ENCODE results near the gene CLOCK. TPM values are rescaled to one million over a fixed set of nuclear protein-coding genes. Genes with fewer than 3 reads are reported as not detected.

CLOCK gene
- total and polyA plus RNA-seq, 11 donors: 8.3 to 42.1 (median 31.0) TPM

GRCh38 chr4:55395529-55396307 lies 151.0 kb downstream of the CLOCK start, which contains the start of gene TMEM165:
TMEM165 (plus strand) TSS chr4:55395957; CDS start chr4:55396190, 233 bp downstream.
- Histone ChIP-seq H3K9me3 (no peaks in the 10 kb centered on the region), H3K4me3 (peak within 1 kb of the TSS; percentile 63 to 100 (median 94)), H3K27me3 (no peaks in the 10 kb centered on the region), H3K36me3 (peaks cover 0 to 17% (median 0%) of the 10 kb centered on the region in 9 donors), H3K4me1 (peaks cover 0 to 42% (median 33%) of the 10 kb centered on the region in 12 donors), H3K27ac (peak within 1 kb of the TSS; percentile 96 to 100 (median 98))
- 0 to 1% (median 0%) methylated on average over 38 to 95 of the region's 95 CpGs for WGBS, 4 donors
- DNase-seq (peak; percentile 93 to 96 (median 93)), ATAC-seq (peak; percentile 94 to 98 (median 98))
- peak; percentile 68 to 97 for TF ChIP-seq POLR2A (IDR thresholded peaks at IDR 0.05)
- TF ChIP-seq CTCF (IDR thresholded peaks at IDR 0.05): peak in 1 of 12 donors; percentile 7
- intact Hi-C loops (cut with DNase I): loop anchor here (1.0 to 10.0 kb wide), 8 partner anchors 48 to 613 kb away; partner anchors contain the start of genes SRD5A3 (in 10 of the 10) and CLOCK (in 3 of the 10)

GRCh38 chr4:55395218-55395528 lies 151.5 kb downstream of the CLOCK start:
- H3K4me1 ChIP-seq: peaks cover 0 to 38% (median 31%) of the 10 kb centered on the region in 12 donors
- no peak for ATAC-seq
- TF ChIP-seq CTCF (IDR thresholded peaks at IDR 0.05) (peak in 2 of 12 donors; percentile 17 to 30), POLR2A (IDR thresholded peaks at IDR 0.05) (no peak)
- H3K27me3 ChIP-seq: no peaks in the 10 kb centered on the region
- H3K36me3 ChIP-seq: peaks cover 0 to 12% (median 0%) of the 10 kb centered on the region in 9 donors
- WGBS, 4 donors: 0 to 1% (median 1%) methylated on average over 4 of the region's 4 CpGs
- H3K27ac ChIP-seq: peak overlapping the region; percentile 96 to 100 (median 98)
- H3K9me3 ChIP-seq: no peaks in the 10 kb centered on the region
- DNase-seq: no peak
- intact Hi-C loops (cut with DNase I): loop anchor here in 8 of 10 donors (1.0 to 10.0 kb wide), 8 partner anchors 48 to 613 kb away; partner anchors contain the start of genes SRD5A3 (in 8 of the 8) and CLOCK (in 3 of the 8)
- peak overlapping the region; percentile 63 to 100 (median 94) for H3K4me3 ChIP-seq

- intact Hi-C loops (cut with DNase I): loop anchor here in 4 of 10 donors (2.0 to 10.0 kb wide), 3 partner anchors 47 to 151 kb away; partner anchors contain the start of genes SRD5A3 (in 3 of the 4) and CLOCK (in 1 of the 4)
- TF ChIP-seq CTCF (IDR thresholded peaks at IDR 0.05): no peak
- no peak for TF ChIP-seq POLR2A (IDR thresholded peaks at IDR 0.05)
- Histone ChIP-seq H3K27me3 (no peaks in the 10 kb centered on the region), H3K36me3 (peaks cover 0 to 6% (median 0%) of the 10 kb centered on the region in 9 donors), H3K4me1 (peaks cover 0 to 25% (median 20%) of the 10 kb centered on the region in 12 donors), H3K9me3 (no peaks in the 10 kb centered on the region), H3K27ac (no peak overlapping the region), H3K4me3 (no peak overlapping the region)
- WGBS, 4 donors: 86 to 90% (median 88%) methylated on average over 4 of the region's 4 CpGs
- DNase-seq (no peak), ATAC-seq (no peak)
Measured at GRCh38 chr4:55393461-55394320, 153.0 kb downstream of the CLOCK start.
